Myocyte (in vitro differentiated cells): Measurements from ENCODE around the gene TPP1. TPM values are rescaled to one million over a fixed set of nuclear protein-coding genes. Genes with fewer than 3 reads are reported as not detected.

Experiments
- DNase-seq: peaks from one replicate; pipeline ENCODE4 v3.0.0-alpha.2; 2012; ENCODE audit warnings: low read depth
- total RNA-seq: library from RNA; depleted of rRNA; stranded (reverse); fragments of >200 nt; gene quantifications from 2 replicates; pipeline ENCODE4 v1.2.3, GENCODE V29; 2014

The TPP1 gene
- total RNA-seq, 1 donor from 2014 or later, result 55.4 TPM

DNA sequence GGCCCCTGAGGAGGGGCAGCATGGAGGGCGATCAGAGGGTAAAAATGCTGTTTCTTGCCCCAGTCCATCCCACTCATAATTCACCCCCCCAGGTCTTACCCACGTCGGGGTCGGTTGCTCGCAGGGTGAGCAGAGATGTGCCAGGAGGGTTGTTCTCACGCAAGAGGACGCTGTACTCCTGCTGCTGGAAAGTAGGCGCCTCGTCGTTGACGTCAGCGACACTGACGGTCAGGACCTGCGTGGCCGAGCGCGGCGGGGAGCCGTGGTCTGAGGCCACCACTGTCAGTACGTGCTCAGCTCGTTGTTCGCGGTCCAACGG lies 10.3 kb upstream of the TPP1 start:
- no peak for DNase-seq

DNA sequence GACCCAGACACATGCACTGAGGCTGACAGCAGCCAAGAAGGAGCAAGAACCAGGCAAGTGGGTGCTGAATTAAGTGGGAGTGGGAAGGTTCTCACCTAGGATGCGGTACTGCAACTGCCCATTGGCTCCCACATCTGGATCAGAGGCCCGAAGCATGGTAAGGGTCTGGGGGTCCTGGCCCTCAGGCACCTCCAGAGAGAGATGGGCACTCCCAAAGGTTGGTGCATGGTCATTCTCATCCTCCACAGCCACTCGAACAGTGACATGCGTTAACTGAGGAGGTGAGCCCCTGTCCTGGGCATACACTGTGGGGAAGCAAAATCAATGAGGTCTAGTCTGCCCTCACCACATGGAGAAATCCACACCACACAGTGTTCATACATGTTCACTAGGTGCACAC lies 9.3 kb upstream of the TPP1 start:
- no peak for DNase-seq

DNA sequence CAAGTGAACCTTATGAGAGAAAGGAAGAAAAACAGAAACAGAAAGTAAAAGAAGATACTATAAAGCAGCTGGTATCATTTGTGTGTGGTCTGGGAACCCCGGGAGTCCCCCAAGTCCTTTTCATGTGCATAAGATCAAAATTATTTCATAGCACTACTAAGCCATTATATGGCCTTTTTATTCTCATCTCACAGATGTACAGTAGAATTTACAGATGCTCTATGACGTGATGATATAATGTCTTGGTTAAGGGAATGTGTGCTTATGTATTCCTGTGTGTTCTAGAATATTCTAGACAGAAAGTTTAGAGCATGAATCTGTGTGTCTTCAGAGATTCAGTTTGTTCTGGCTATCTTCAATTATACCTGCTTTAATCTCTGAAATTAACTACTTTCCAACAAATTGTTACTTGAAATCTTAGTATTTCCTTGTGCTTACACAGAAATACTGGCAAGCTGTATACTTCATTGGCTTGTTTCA lies 8.6 kb upstream of the TPP1 start:
- no peak for DNase-seq

DNA sequence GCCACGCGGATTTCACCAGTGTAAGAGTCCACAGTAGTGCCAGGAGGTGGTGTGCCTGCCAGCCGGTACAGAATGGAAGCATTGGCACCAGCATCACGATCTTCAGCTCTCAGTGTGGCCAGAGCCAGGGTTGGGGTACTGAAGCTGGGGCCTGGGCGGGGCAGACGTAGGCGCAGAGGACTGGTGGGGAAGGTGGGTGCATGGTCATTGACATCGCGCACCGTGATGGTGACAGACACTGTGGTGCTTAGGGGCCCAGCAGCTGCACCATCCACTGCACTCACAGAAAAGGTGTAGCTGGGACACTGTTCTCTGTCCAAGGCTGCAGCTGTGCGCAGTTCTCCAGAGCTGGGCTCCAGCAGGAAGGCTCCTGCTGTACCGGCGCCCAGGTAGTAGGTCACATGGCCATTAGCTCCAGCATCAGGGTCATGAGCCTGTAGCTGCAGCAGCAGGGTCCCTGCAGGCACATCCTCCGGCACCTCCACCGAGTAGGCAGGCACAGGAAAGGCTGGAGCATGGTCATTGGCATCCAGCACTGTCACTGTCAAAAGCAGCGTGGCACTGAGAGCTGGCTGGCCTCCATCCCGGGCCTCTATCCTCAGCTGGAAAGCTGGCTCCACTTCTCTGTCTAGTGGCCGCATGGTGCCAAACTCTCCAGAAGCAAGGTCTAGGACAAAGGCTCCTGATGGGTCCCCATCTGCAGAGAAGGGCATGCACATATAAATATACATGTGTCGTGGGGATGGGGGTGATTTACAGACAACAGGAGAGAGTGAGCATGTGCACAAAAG lies 7.9 kb upstream of the TPP1 start:
- DNase-seq, result no peak

DNA sequence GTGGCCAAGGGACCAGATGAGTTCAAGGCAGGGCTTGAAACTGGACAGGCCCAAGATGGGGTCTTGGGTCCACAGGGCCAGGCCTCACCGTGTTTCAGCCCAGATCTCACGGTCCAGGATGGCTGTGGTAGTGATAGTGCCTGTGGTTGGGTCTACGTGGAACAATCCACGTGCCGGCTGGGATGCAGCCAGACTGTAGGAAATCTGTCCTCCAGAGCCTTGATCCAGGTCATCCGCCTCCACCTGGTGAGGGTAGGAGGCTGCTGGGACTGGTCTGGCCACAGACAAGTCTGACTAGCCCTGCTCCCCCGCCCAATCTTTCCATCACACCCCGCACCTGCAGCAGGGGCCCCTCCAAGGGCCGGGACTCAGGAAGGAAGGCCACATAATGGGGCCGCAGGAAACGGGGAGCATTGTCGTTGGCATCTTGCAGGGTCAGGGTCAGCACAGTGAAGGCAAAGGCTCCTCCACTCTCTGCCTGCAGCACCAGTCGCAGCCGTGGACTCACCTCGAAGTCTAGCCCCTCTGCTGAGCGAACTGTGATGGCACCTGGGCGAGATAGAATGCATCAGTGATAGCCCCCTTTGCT lies 6.7 kb upstream of the TPP1 start:
- DNase-seq, result no peak

DNA sequence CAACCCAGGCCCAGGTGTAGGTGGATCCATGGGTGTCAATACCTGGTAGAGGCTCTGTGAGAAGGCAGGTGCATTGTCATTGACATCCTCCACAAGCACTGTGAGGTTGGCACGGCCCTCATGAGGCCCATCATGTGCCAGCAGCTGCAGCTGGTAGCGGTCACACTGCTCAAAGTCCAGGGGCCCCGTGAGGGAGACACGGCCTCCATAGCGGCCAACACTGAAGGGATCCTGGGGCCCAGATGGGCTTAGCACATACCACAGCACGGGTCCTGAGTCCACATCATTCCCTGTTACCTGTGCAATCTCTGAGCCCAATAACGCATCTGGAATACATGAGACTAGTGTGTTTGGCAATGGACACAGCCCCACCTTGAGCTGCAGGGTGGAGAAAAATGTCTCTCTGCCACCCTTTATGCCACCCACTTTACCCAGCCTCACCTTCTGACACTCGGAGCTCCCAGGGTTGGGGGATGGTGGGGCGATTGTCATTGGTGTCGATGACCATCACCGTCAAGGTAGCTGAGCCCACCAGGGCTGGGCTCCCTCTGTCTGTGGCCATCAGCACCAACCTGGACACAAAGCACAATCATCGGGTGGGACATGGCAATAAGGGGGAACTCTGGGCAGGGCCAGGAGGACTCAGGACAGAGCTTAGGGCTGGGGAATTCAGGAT lies 6.1 kb upstream of the TPP1 start:
- DNase-seq, result no peak

DNA sequence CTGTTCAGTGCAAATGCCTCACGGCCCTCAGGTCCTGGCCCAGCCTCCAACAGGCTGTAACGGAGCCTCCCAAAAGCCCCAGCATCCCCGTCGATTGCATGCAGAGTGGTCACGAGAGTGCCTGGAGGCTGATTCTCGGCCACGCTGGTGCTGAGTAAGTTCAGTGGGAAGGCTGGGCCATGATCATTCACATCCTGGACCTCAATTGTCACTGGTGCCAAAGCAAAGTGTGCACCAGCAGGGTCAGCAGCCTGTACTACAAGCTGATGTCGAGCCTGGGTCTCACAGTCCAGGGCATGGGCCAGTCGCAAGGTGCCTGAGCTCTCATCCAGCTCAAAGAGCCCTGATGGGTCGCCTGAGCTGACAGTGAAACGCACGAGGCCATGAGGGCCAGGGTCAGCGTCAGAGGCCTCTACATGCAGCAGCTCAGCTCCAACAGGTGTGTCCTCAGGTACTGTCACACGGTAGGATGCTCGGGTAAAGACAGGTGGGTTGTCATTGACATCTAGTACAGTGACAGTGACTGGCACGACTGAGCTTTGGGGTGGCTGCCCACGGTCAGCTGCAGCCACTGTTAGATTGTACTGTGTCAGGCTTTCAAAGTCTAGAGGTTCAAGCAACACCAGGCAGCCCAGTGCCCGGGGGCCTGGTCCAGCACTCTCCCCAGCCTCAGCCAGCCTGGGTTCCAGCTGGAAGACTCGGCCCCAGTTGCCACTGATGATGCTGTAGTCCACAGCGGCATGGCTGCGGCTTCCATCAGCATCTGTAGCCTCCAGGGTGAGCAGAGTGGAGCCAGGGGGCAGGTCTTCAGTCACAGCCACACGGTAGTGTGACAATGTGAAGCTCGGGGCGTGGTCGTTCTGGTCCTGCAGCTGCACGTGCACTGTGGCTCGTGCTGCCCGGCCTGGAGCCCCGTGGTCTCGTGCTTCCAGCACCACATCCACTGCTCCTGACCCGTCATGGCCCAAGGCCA lies 4.5 kb upstream of the TPP1 start:
- DNase-seq, result no peak

DNA sequence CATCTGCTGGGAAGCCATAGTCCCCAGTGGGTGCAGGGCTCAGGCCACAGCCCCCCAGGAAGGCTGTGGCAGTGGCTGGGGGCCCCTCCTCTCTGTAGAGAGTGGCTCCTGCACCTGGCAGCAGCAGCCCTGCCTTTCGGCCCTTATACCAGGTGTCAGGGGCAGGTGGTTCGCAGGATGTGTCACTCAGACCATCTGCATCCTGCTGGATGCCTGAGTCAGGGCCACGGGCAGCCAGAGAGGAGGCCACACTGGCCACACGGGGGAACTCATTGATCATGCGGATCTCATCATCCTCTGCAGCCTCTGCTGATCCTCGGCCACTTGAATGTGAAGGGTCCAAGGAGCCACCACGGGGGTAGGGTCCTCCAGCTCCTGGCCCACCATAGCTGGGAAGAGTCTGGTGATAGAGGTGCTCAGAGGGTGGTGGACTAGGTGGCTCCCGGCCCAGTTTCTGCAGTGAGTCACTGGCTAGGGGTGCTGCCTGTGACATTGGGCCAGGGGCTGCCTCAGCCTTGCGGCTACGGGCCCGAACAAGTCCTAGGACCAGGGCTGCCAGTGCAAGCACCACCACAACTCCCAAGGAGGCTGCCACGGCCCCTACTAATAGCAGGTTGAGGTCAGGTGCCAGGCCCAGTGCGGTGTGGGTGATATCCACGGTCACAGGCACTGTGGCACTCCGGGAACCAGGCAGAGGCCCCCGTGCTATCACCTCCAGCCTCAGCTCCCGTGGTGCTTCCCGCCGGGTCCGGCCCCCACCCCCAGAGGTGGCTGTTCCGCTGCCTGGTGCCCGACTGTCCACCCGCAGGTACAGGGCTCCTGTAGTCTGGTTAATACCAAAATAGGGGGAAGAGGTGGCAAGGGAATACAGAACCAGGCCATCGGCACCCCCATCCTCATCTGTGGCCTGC lies 3.3 kb upstream of the TPP1 start:
- DNase-seq, result no peak

DNA sequence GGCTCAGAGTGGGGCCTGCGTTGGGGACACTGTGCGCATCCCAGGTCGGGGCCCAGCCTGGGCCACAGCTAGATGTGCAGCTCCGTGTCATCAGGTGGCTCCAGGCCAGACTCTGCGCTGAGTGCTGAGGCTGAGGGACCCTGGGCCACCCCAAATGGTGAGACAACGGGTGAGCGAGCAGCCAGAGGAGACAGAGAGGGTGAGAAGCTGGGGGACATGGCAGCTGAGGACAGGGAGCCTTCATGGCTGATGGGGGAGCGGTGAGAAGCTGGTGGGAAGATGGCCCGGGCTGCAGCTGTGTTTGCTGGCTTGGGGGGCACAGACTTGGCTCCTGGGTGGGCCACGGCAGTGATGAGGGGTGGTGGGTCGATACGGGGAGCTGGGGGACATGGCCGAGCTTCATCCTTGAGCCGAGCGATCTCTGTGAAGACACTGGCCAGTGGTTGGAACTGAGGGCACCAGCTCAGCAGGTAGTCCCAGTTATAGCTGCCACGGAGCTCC lies 2.5 kb upstream of the TPP1 start:
- DNase-seq, result no peak

DNA sequence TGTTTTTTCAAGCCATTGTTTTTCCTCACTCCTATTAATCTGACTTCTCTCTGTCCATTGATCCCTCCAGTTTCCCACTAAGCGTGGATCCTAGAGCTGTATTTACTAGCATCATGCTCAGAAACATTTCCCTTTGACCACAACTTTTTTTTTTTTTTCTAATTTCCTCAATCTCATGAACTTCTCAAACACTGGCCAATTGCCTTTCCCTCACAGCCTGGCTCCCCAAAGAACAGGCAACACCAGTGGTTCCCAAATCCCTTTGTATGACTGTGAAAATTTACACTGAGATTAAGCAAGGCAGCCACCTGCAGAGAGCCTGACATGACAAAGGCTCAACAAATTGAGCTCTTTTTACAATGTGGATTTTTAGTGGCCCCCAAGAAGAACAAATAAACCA lies 1.4 kb upstream of the TPP1 start:
- DNase-seq, result no peak

DNA sequence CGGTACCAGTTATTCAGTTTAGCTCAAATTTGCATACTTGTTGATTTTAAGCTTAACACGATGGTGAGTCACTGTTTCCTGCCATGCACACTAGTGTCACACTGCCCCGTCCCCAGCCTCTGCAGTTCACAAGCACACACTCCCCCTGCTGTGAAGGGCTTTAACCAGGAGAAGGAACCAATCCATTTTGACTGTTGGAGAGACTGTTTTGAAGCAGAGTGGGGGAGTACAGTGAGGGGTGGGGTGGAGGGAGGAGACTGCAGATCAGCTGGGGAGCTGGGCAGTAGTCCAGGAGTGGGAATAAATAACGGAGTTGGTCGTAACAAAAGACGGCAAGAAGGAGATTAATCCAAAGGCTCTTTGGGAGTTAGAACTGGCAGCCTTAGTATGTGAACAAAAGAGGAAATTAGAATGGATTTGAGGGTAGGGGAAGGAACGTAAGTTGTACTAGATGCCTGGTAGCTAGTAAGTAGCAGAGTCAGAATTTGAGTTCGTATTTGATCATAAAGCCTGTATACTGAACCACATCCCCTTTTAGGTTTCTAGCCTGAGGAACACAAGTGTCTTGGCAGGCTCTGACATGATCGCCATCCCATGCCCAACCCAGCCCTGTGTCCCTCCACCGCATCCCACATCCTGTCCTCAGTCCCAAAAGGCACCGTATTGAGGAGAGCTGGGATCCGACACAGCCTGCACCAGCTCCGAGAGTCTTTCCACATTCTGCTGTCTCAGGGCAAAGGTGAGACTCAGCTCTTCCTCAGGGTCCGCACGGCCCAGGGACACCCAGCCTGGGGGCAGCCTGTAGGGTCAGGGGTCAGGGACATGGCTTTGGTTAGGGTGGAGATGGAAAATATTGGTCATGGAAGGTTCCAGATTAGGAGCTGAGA lies 862 bp downstream of the TPP1 start:
- DNase-seq, result peak; percentile 69

DNA sequence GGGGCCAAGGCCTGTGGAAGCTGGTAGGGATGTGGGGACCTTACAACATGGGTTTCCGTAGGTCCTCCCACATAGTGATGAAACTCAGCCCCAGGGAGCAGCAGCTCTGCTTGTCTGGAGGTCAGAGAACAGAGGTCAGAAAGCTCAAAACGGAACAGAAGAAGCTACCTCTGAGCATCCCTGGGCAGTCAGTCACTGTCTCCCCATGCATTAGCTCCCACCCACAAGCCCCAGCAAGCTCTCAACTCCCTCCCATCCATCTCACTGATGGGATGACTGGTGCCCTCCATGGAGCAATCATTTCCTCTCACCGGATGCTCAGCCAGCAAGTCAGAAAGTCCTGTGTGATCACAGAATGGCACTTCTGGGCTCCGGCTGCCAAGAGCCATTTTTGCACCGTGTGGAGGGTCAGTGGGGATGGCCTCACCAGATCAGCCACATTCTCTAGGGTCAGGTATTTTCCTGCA lies 1.9 kb downstream of the TPP1 start:
- DNase-seq, result no peak

DNA sequence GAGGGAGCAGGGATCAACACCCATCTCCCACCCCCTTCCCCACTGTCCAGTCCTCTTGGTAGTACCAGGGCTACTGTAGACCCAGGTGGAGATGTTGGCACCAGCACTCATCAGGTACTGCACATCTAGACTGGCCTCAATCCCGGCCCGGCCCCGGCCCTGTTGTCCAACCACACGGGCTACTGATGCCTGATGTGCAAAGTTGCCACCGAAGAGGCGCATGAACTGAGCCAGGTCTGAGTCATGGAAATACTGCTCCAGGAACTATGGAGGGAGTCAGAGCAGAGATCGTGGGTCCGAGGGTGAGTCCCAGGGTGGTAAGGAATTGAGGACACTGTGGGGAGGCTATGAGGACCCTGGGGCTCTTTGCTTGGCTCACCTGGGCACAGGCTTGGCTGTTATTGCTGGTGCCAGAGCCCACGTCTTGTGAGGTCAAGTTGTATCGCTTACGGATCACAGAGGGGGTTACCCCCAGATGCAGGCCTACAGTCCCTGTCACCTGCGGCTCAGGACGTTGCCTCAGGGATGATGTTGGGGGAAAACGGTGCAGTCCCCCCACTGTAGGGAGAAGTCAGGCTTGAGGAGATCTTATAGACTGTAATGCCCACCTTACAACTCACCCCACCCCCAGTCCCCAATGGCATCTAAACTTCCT lies 2.5 kb downstream of the TPP1 start:
- no peak for DNase-seq

DNA sequence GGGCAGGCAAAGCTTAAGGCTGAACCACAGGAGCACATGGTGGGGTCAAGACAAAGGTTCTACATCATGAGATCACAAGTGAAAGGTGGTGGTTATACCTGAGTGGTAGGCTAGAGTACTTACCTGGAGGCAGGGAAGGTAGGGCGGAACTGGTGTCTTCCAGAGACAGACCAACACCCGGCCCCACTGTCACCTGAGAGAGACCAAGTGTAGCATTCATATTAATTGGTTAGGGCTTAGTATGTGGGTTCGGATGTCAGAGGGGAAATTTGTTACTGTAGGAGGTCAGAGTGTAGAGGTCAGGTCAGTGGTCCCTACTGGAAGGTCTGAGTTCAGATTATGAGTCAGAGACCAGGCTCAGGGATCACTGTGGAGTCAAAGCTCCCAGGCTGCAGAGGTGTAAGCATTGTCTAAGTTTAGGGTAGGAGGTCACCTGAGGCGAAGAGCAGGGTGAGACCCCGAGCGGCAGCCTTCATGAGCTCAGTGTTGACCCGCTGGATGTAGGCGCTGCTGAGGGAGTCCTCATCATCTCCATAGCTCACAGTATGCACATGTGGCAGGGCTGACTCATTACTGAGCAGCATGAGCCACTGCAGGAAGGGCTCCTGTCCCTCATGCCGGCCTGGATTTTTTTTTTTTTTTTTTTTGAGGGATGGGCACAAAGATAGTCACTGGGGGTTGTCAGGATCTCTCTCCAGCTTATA lies 3.2 kb downstream of the TPP1 start:
- DNase-seq, result no peak

DNA sequence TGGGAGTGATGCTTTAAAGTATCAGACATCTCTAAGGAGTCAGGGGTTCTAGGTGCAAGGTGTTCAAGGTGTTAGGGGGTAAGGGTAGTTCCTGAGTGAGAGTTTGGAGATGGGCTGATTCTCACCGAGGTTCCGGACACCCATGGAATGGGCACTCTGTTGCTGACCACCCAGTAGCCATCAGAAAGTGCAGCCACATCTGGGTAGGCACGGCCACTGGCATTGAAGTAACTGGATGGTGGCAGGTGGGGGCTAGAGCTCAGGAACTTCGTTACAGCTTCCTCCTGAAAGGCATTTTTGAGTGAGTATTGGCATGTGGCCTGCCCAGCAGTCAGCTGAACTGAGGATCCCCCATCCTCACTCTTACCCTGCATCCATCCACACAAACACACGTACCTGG lies 4.2 kb downstream of the TPP1 start:
- DNase-seq, result no peak

DNA sequence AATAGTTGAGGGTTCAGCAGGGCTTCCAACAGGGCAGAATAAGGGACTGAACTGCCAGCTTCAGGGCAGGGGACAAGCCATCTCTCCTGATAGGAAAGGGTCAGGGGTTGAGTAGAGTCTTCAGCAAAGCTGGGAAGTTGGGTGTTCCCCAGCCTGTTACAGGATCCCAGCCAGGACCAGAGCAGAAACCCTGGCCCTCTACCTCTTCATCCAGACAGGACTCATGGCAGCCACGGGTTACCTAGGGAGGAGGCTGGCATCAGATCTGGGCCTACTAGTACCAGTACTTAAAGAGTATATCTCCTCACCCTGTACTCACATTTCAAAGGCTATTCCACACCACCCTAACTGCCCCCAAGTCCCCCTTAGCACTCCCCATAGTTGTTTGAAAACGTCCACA lies 4.8 kb downstream of the TPP1 start:
- no peak for DNase-seq

DNA sequence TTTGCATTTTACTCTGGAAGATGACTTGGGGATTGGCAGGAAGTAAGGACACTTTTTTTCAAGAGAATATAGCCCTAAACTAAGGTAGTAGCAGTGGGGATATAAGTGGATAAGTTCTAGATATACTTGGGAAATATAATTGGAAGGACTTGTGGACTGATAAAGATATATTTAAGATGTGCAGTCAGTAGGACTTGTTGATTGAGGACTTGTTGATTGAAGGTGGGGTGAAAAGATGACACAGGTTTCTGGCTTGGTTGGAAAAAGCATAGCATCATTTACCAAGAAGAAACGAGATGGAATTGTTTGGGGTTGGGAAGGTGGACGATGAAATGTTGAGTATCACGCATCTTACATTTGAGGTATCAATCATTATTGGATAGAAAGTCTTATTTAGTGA lies 5.7 kb downstream of the TPP1 start:
- DNase-seq, result no peak
